ENCODE results near the gene NPAS3.

DNA sequence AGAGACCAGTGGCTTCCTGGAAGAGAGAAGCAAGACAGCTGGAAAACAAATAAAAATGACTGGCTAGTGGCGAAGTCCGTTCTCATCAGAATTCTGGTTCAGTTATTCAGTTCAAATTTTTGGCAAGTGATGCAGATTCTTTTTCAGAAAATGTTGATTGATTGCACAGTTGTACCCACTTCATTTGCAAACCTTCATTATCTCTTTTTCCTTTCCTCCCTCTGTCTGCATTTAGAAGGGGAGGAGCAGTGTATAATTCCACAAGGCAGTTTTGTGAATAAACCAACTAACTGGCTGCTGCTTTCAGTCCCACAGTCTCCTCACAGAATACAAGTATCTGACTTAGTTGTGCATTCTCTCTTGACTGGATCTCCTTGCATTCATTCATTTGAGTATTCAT is 417.5 kb downstream of the NPAS3 start:
- TF ChIP-seq, protein P1, sequence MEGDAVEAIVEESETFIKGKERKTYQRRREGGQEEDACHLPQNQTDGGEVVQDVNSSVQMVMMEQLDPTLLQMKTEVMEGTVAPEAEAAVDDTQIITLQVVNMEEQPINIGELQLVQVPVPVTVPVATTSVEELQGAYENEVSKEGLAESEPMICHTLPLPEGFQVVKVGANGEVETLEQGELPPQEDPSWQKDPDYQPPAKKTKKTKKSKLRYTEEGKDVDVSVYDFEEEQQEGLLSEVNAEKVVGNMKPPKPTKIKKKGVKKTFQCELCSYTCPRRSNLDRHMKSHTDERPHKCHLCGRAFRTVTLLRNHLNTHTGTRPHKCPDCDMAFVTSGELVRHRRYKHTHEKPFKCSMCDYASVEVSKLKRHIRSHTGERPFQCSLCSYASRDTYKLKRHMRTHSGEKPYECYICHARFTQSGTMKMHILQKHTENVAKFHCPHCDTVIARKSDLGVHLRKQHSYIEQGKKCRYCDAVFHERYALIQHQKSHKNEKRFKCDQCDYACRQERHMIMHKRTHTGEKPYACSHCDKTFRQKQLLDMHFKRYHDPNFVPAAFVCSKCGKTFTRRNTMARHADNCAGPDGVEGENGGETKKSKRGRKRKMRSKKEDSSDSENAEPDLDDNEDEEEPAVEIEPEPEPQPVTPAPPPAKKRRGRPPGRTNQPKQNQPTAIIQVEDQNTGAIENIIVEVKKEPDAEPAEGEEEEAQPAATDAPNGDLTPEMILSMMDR (CRISPR knock-in tag; IDR thresholded peaks at IDR 0.05) = no peak
- TF ChIP-seq NR3C1 (CRISPR knock-in tag; IDR thresholded peaks at IDR 0.05) (no peak), SP1 (IDR thresholded peaks at IDR 0.05) (no peak), SP1 (CRISPR knock-in tag; IDR thresholded peaks at IDR 0.05) (no peak), MTA3 (CRISPR knock-in tag; IDR thresholded peaks at IDR 0.05) (no peak), MAFK (conservative IDR thresholded peaks at IDR 0.05 in 1 of 2, IDR thresholded peaks at IDR 0.05 in 1 of 2; ENCODE audit: low read length in 2 of 2) (no peak), EZH2 (conservative IDR thresholded peaks at IDR 0.05; ENCODE audit: low read depth, low read length) (no peak)
- TF ChIP-seq, protein P2, sequence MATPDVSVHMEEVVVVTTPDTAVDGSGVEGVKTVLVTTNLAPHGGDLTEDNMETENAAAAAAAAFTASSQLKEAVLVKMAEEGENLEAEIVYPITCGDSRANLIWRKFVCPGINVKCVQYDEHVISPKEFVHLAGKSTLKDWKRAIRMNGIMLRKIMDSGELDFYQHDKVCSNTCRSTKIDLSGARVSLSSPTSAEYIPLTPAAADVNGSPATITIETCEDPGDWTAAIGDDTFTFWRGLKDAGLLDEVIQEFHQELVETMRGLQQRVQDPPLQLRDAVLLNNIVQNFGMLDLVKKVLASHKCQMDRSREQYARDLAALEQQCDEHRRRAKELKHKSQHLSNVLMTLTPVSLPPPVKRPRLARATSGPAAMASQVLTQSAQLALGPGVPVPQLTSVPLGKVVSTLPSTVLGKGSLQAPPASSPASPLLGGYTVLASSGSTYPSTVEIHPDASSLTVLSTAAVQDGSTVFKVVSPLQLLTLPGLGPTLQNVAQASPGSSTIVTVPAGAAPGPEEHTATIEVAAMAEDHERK (CRISPR knock-in tag; IDR thresholded peaks at IDR 0.05; ENCODE audit: low read depth) = no peak
- TF ChIP-seq, protein P3, sequence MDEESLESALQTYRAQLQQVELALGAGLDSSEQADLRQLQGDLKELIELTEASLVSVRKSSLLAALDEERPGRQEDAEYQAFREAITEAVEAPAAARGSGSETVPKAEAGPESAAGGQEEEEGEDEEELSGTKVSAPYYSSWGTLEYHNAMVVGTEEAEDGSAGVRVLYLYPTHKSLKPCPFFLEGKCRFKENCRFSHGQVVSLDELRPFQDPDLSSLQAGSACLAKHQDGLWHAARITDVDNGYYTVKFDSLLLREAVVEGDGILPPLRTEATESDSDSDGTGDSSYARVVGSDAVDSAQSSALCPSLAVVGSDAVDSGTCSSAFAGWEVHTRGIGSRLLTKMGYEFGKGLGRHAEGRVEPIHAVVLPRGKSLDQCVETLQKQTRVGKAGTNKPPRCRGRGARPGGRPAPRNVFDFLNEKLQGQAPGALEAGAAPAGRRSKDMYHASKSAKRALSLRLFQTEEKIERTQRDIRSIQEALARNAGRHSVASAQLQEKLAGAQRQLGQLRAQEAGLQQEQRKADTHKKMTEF (CRISPR knock-in tag; IDR thresholded peaks at IDR 0.05) = no peak
- TF ChIP-seq, protein P4, sequence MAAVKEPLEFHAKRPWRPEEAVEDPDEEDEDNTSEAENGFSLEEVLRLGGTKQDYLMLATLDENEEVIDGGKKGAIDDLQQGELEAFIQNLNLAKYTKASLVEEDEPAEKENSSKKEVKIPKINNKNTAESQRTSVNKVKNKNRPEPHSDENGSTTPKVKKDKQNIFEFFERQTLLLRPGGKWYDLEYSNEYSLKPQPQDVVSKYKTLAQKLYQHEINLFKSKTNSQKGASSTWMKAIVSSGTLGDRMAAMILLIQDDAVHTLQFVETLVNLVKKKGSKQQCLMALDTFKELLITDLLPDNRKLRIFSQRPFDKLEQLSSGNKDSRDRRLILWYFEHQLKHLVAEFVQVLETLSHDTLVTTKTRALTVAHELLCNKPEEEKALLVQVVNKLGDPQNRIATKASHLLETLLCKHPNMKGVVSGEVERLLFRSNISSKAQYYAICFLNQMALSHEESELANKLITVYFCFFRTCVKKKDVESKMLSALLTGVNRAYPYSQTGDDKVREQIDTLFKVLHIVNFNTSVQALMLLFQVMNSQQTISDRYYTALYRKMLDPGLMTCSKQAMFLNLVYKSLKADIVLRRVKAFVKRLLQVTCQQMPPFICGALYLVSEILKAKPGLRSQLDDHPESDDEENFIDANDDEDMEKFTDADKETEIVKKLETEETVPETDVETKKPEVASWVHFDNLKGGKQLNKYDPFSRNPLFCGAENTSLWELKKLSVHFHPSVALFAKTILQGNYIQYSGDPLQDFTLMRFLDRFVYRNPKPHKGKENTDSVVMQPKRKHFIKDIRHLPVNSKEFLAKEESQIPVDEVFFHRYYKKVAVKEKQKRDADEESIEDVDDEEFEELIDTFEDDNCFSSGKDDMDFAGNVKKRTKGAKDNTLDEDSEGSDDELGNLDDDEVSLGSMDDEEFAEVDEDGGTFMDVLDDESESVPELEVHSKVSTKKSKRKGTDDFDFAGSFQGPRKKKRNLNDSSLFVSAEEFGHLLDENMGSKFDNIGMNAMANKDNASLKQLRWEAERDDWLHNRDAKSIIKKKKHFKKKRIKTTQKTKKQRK (IDR thresholded peaks at IDR 0.05; ENCODE audit: low read length) = no peak
- TF ChIP-seq, protein P5, sequence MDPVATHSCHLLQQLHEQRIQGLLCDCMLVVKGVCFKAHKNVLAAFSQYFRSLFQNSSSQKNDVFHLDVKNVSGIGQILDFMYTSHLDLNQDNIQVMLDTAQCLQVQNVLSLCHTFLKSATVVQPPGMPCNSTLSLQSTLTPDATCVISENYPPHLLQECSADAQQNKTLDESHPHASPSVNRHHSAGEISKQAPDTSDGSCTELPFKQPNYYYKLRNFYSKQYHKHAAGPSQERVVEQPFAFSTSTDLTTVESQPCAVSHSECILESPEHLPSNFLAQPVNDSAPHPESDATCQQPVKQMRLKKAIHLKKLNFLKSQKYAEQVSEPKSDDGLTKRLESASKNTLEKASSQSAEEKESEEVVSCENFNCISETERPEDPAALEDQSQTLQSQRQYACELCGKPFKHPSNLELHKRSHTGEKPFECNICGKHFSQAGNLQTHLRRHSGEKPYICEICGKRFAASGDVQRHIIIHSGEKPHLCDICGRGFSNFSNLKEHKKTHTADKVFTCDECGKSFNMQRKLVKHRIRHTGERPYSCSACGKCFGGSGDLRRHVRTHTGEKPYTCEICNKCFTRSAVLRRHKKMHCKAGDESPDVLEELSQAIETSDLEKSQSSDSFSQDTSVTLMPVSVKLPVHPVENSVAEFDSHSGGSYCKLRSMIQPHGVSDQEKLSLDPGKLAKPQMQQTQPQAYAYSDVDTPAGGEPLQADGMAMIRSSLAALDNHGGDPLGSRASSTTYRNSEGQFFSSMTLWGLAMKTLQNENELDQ (CRISPR knock-in tag; IDR thresholded peaks at IDR 0.05; ENCODE audit: borderline replicate concordance) = no peak

Data from HepG2 (cell line).